Endothelial cell of umbilical vein (primary cell): ENCODE data around the gene RASSF5. TPM values are rescaled to one million over a fixed set of nuclear protein-coding genes. Genes with fewer than 3 reads are reported as not detected.
A peak's percentile ranks its signal among the peaks of the same experiment; 100 is the strongest.

Source experiments
- BruUV-seq: library from RNA; stranded (reverse); fragments of 400-500 nt; replicated peaks from 2 replicates; lab custom pipeline; 2021; lab: Mats Ljungman, UMichigan
- CTCF ChIA-PET: fragments of 300-600, 350-600 bp; sonication (Branson Sonifier 250); formaldehyde crosslinking; loops from one replicate; lab custom pipeline; 2021; ENCODE audit warnings: antibody characterized with exemption, inconsistent platforms; lab: Charles Lee
- POLR2A ChIA-PET: fragments of 300-600, 350-600 bp; sonication (Branson Sonifier 250); formaldehyde crosslinking; loops from one replicate; lab custom pipeline; 2021; ENCODE audit warnings: antibody characterized with exemption, inconsistent platforms; lab: Charles Lee
- DNase-seq: peaks from one replicate; pipeline ENCODE4 v3.0.0-alpha.2; 2011; ENCODE audit warnings: low read depth, low spot score
- FAIRE-seq: peaks from 2 replicates; lab custom pipeline; 2011; peaks lifted over from hg19 to GRCh38; lab: Jason Lieb, UNC
- H2AFZ ChIP-seq: 2 replicates; pipeline ENCODE4 v1.6.0; 2012; ENCODE audit warnings: low read depth, low read length, control low read depth, inconsistent platforms
- H3K27ac ChIP-seq: 2 replicates; pipeline ENCODE4 v1.5.1; 2011; ENCODE audit warnings: low read depth, mild to moderate bottlenecking, control low read depth, low read length, moderate library complexity; ENCODE audit not compliant: insufficient read depth
- H3K27me3 ChIP-seq, 2 experiments: 2 replicates each; pipeline versions ENCODE4 v1.6.0 to v1.6.1; 2011; ENCODE audit warnings: low read length in 2 of 2, mixed read lengths in 1 of 2; ENCODE audit not compliant: control insufficient read depth in 2 of 2, insufficient read depth in 2 of 2
- H3K36me3 ChIP-seq, 2 experiments: 2 replicates in 1 of 2; 3 replicates in 1 of 2; pipeline ENCODE4 v1.5.1; 2011; ENCODE audit warnings: low read length in 2 of 2, mild to moderate bottlenecking in 1 of 2, moderate library complexity in 1 of 2; ENCODE audit not compliant: control insufficient read depth in 2 of 2, insufficient read depth in 2 of 2; ENCODE audit errors: extremely low read depth in 1 of 2
- H3K4me1 ChIP-seq: 3 replicates; pipeline ENCODE4 v1.5.1; 2011; ENCODE audit warnings: mild to moderate bottlenecking, low read length; ENCODE audit not compliant: control insufficient read depth, insufficient read depth; ENCODE audit errors: extremely low read depth
- H3K4me2 ChIP-seq: 2 replicates; pipeline ENCODE4 v1.6.1; 2011; ENCODE audit warnings: low read length, control low read depth, mixed read lengths; ENCODE audit not compliant: insufficient read depth
- H3K4me3 ChIP-seq, 3 experiments: fragments of 200-600 bp in 1 of 3; sonication (generic), shearing (Covaris generic) in 1 of 3; replicated peaks in 1 of 3; 2 replicates each; pipeline ENCODE4 v1.5.1; 2011 to 2016; ENCODE audit warnings: control low read depth in 3 of 3, low read length in 3 of 3, mild to moderate bottlenecking in 2 of 3, inconsistent platforms in 1 of 3, low read depth in 1 of 3, moderate library complexity in 1 of 3; ENCODE audit not compliant: insufficient read depth in 1 of 3
- H3K79me2 ChIP-seq: 2 replicates; pipeline ENCODE4 v1.6.0; 2012; ENCODE audit warnings: low read length, inconsistent platforms; ENCODE audit not compliant: control insufficient read depth, insufficient read depth
- H3K9ac ChIP-seq: replicated peaks from 2 replicates; pipeline ENCODE3; 2011; ENCODE audit warnings: low read length, control low read depth; ENCODE audit not compliant: insufficient read depth; ENCODE audit errors: extremely low read depth
- H3K9me1 ChIP-seq: replicated peaks from 3 replicates; pipeline ENCODE4 v1.6.0; 2011; ENCODE audit warnings: mild to moderate bottlenecking, low read length; ENCODE audit not compliant: control insufficient read depth, insufficient read depth; ENCODE audit errors: extremely low read depth
- H3K9me3 ChIP-seq: replicated peaks from 2 replicates; pipeline ENCODE4 v1.5.1; 2012; ENCODE audit warnings: low read length, inconsistent platforms; ENCODE audit not compliant: control insufficient read depth, insufficient read depth
- H4K20me1 ChIP-seq: replicated peaks from 2 replicates; pipeline ENCODE3; 2011; ENCODE audit warnings: mild to moderate bottlenecking, low read length; ENCODE audit not compliant: control insufficient read depth, insufficient read depth; ENCODE audit errors: extremely low read depth
- EZH2 ChIP-seq: IDR thresholded peaks from 2 replicates; pipeline ENCODE4 v1.6.1; 2012; ENCODE audit warnings: borderline replicate concordance, low read depth, mild to moderate bottlenecking, moderate library complexity, low read length, inconsistent platforms; ENCODE audit not compliant: severe bottlenecking
- FOS ChIP-seq: IDR thresholded peaks from 2 replicates; pipeline ENCODE4 v1.6.1; 2011; ENCODE audit warnings: mild to moderate bottlenecking, low read length, moderate library complexity, borderline replicate concordance; ENCODE audit not compliant: insufficient read depth
- GATA2 ChIP-seq: IDR thresholded peaks from 2 replicates; pipeline ENCODE4 v1.7.0; 2011; ENCODE audit warnings: low read depth, mild to moderate bottlenecking, moderate library complexity, mixed read lengths, low read length; ENCODE audit not compliant: insufficient read length, insufficient read depth
- JUN ChIP-seq: IDR thresholded peaks from 2 replicates; pipeline ENCODE4 v1.6.1; 2011; ENCODE audit warnings: borderline replicate concordance, low read depth; ENCODE audit not compliant: insufficient read length, insufficient read depth
- MYC ChIP-seq: IDR thresholded peaks from one replicate; pipeline ENCODE4 v1.6.1; 2011; ENCODE audit warnings: mild to moderate bottlenecking, low read depth, low read length
- POLR2A ChIP-seq: IDR thresholded peaks from 2 replicates; pipeline ENCODE4 v1.6.1; 2012; ENCODE audit warnings: low read depth, mild to moderate bottlenecking, control low read depth, low read length
- POLR2AphosphoS5 ChIP-seq: IDR thresholded peaks from 2 replicates; pipeline ENCODE4 v1.6.1; 2012; ENCODE audit warnings: low read depth, mild to moderate bottlenecking, control low read depth, low read length, moderate library complexity; ENCODE audit not compliant: insufficient read depth
- dilution Hi-C: fragments of 300-500 bp; cut with MboI; formaldehyde crosslinking; loops from one replicate; pipeline ENCODE4 v1.15.0; 2019; ENCODE audit warnings: low sequenced_read_pairs; ENCODE audit not compliant: extremely low pct_ligation_motif_present
- intact Hi-C: fragments of 100-400 bp; cut with micrococcal nuclease; formaldehyde crosslinking; loops from one replicate; pipeline ENCODE4 v1.10.0; 2022
- polyA plus RNA-seq, 4 experiments: library from polyadenylated mRNA; depleted of rRNA in 3 of 4; stranded (reverse) in 3 of 4; unstranded in 1 of 4; fragments of >200 nt; gene quantifications; 2 replicates each; pipeline versions ENCODE4 v1.2.1 to v1.2.3, GENCODE V29; 2011 to 2012; ENCODE audit warnings: missing spikeins in 1 of 4
- total RNA-seq: library from RNA; stranded (reverse); gene quantifications from 2 replicates; pipeline ENCODE4 v1.2.3, GENCODE V29; 2021
- TF ChIP-seq, protein P1 (sequence below): IDR thresholded peaks from 2 replicates; pipeline ENCODE4 v1.6.1; 2011; ENCODE audit not compliant: insufficient read depth, insufficient read length
- TF ChIP-seq, protein P2 (sequence below), 2 donors: IDR thresholded peaks; 1 replicate in 1 of 2; 2 replicates in 1 of 2; pipeline ENCODE4 v1.5.1; 2011; ENCODE audit warnings: low read length in 2 of 2, mild to moderate bottlenecking in 2 of 2, moderate library complexity in 2 of 2, control low read depth in 1 of 2, inconsistent platforms in 1 of 2, low read depth in 1 of 2; ENCODE audit not compliant: insufficient read depth in 1 of 2; ENCODE audit errors: extremely low read depth in 1 of 2

RASSF5 gene
- total and polyA plus RNA-seq, 2 donors (not counting 3 experiments of a cell fraction or from before 2014, with no cell fraction given): 0.23 to 0.60 TPM

DNA sequence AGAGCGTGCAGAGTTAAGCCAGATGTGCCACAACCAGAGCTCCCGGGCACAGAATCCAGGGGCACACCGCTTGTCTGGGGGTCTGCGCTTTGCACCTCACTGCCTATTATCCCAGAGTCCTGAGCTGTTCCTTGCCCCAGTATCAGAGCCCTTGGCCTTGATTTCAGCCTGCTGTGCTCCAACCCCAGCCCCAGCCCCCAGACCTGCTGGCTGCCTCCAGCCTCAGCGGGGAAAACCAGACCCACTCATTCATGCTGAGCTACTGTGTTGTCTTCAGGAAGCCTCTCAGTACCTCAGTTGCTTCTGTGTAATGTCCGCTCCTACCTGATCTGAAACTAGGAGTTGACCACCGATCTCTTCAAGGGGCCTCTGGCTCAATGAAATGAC lies 35.9 kb upstream of the RASSF5 start:
- no peaks in the 10 kb centered on the region for H3K9me1 ChIP-seq
- intact Hi-C loops (no loop called here), dilution Hi-C loops (no loop called here)
- no peak overlapping the region for H2AFZ ChIP-seq
- peak overlapping the region; percentile 48 for H3K9ac ChIP-seq
- peaks cover 3 to 10% of the 10 kb centered on the region in 2 experiments for H3K36me3 ChIP-seq
- ChIA-PET CTCF (interaction anchor here (0.9 to 5.0 kb wide), 6 partner anchors 8 to 160 kb away, joined by 3 to 56 read pairs (median 5); no protein-coding TSS in a partner anchor), POLR2A (no interaction called here)
- H3K4me2 ChIP-seq: peak overlapping the region; percentile 55
- H3K4me3 ChIP-seq: peak overlapping the region in 2 of 3 experiments; percentile 47 to 50
- DNase-seq: no peak
- no peaks in the 10 kb centered on the region for H3K79me2 ChIP-seq
- H3K4me1 ChIP-seq: peaks cover 27% of the 10 kb centered on the region
- H3K27me3 ChIP-seq: peaks cover 0 to 1% of the 10 kb centered on the region in 2 experiments
- FAIRE-seq: no peak
- BruUV-seq: no TSS peak
- TF ChIP-seq, protein P1, sequence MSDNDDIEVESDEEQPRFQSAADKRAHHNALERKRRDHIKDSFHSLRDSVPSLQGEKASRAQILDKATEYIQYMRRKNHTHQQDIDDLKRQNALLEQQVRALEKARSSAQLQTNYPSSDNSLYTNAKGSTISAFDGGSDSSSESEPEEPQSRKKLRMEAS: no peak
- no peaks in the 10 kb centered on the region for H3K9me3 ChIP-seq
- H3K27ac ChIP-seq: peak overlapping the region; percentile 3
- no peaks in the 10 kb centered on the region for H4K20me1 ChIP-seq

DNA sequence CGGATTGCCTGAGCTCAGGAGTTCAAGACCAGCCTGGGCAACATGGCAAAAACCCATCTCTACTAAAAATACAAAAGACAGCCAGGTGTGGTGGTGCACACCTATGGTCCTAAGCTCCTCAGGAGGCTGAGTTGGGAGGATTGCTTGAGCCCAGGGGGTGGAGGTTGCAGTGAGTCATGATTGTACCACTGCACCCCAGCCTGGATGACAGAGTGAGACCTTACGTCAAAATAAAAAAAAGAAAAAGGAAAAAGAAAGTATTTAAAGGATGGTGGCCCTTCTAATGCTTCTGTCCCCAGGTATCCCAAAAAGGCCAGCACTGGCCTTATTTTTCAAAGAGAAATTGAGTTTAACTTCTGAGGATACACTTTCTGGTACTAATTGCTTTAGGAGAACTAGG lies 35.3 kb upstream of the RASSF5 start:
- peaks cover 3 to 14% of the 10 kb centered on the region in 2 experiments for H3K36me3 ChIP-seq
- peaks cover 27% of the 10 kb centered on the region for H3K4me1 ChIP-seq
- no peaks in the 10 kb centered on the region for H3K27me3 ChIP-seq
- BruUV-seq: no TSS peak
- H3K4me2 ChIP-seq: no peak overlapping the region
- no peaks in the 10 kb centered on the region for H3K9me1 ChIP-seq
- dilution Hi-C loops (no loop called here), intact Hi-C loops (no loop called here)
- ChIA-PET POLR2A (no interaction called here), CTCF (interaction anchor here (1.5 to 5.0 kb wide), 3 partner anchors 7 to 11 kb away, joined by 5 to 56 read pairs (median 43); no protein-coding TSS in a partner anchor)
- TF ChIP-seq POLR2A (no peak), GATA2 (no peak), FOS (no peak), MYC (no peak), JUN (no peak), EZH2 (no peak), POLR2AphosphoS5 (no peak)
- TF ChIP-seq, protein P2, sequence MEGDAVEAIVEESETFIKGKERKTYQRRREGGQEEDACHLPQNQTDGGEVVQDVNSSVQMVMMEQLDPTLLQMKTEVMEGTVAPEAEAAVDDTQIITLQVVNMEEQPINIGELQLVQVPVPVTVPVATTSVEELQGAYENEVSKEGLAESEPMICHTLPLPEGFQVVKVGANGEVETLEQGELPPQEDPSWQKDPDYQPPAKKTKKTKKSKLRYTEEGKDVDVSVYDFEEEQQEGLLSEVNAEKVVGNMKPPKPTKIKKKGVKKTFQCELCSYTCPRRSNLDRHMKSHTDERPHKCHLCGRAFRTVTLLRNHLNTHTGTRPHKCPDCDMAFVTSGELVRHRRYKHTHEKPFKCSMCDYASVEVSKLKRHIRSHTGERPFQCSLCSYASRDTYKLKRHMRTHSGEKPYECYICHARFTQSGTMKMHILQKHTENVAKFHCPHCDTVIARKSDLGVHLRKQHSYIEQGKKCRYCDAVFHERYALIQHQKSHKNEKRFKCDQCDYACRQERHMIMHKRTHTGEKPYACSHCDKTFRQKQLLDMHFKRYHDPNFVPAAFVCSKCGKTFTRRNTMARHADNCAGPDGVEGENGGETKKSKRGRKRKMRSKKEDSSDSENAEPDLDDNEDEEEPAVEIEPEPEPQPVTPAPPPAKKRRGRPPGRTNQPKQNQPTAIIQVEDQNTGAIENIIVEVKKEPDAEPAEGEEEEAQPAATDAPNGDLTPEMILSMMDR (IDR thresholded peaks at IDR 0.05; ENCODE audit: extremely low read depth in 1 of 2, insufficient read depth in 1 of 2, low read depth in 1 of 2, low read length in 2 of 2): no peak
- TF ChIP-seq, protein P1: no peak
- DNase-seq (no peak), FAIRE-seq (no peak)
- no peak overlapping the region for H3K9ac ChIP-seq
- no peaks in the 10 kb centered on the region for H4K20me1 ChIP-seq
- no peaks in the 10 kb centered on the region for H3K79me2 ChIP-seq
- no peaks in the 10 kb centered on the region for H3K9me3 ChIP-seq
- no peak overlapping the region for H3K4me3 ChIP-seq
- H2AFZ ChIP-seq: no peak overlapping the region
- H3K27ac ChIP-seq: no peak overlapping the region
